ENCODE results near the gene OPHN1. TPM values are rescaled to one million over a fixed set of nuclear protein-coding genes. Genes with fewer than 3 reads are reported as not detected.

Gene OPHN1
- total RNA-seq, 1 donor from 2014 or later: 9.8 TPM

GRCh38 chrX:68413254-68413653 lies 20.0 kb downstream of the OPHN1 start:
- Histone ChIP-seq H3K36me3 (no peaks in the 10 kb centered on the region), H3K4me1 (peaks cover 4% of the 10 kb centered on the region), H3K27me3 (no peaks in the 10 kb centered on the region), H3K27ac (no peak overlapping the region), H3K9me3 (no peaks in the 10 kb centered on the region), H3K4me3 (no peak overlapping the region)
- no peak for TF ChIP-seq CTCF (IDR thresholded peaks at IDR 0.05)
- ATAC-seq: no peak
- DNase-seq: no peak
- intact Hi-C loops (cut with DNase I): no loop called here

- ATAC-seq: no peak
Observed at GRCh38 chrX:68411729-68412128, 21.6 kb downstream of the OPHN1 start.

GRCh38 chrX:68409194-68409593 lies 24.1 kb downstream of the OPHN1 start:
- intact Hi-C loops (cut with DNase I): no loop called here
- H3K4me1 ChIP-seq: no peaks in the 10 kb centered on the region
- ATAC-seq: no peak
- H3K9me3 ChIP-seq: no peaks in the 10 kb centered on the region
- H3K4me3 ChIP-seq: no peak overlapping the region
- H3K27me3 ChIP-seq: no peaks in the 10 kb centered on the region
- H3K27ac ChIP-seq: no peak overlapping the region
- no peaks in the 10 kb centered on the region for H3K36me3 ChIP-seq
- DNase-seq: no peak
- no peak for TF ChIP-seq CTCF (IDR thresholded peaks at IDR 0.05)

More at GRCh38 chrX:68411729-68412128, 21.6 kb downstream of the OPHN1 start:
- no peaks in the 10 kb centered on the region for H3K27me3 ChIP-seq
- intact Hi-C loops (cut with DNase I): no loop called here
- TF ChIP-seq CTCF (IDR thresholded peaks at IDR 0.05): no peak
- H3K36me3 ChIP-seq: no peaks in the 10 kb centered on the region
- H3K4me3 ChIP-seq: no peak overlapping the region
- no peak overlapping the region for H3K27ac ChIP-seq
- no peaks in the 10 kb centered on the region for H3K9me3 ChIP-seq
- no peak for DNase-seq
- H3K4me1 ChIP-seq: peaks cover 4% of the 10 kb centered on the region

- TF ChIP-seq CTCF (IDR thresholded peaks at IDR 0.05): no peak
- ATAC-seq (no peak), DNase-seq (no peak)
- H3K27ac ChIP-seq: no peak overlapping the region
- intact Hi-C loops (cut with DNase I): no loop called here
- H3K36me3 ChIP-seq: no peaks in the 10 kb centered on the region
- no peaks in the 10 kb centered on the region for H3K4me1 ChIP-seq
- no peaks in the 10 kb centered on the region for H3K9me3 ChIP-seq
- H3K4me3 ChIP-seq: no peak overlapping the region
- H3K27me3 ChIP-seq: no peaks in the 10 kb centered on the region
Observed at GRCh38 chrX:68403522-68403921, 29.8 kb downstream of the OPHN1 start.

GRCh38 chrX:68403038-68403437 lies 30.3 kb downstream of the OPHN1 start:
- no peak overlapping the region for H3K27ac ChIP-seq
- no peak for TF ChIP-seq CTCF (IDR thresholded peaks at IDR 0.05)
- no peaks in the 10 kb centered on the region for H3K36me3 ChIP-seq
- intact Hi-C loops (cut with DNase I): no loop called here
- H3K4me3 ChIP-seq: no peak overlapping the region
- no peak for DNase-seq
- H3K4me1 ChIP-seq: no peaks in the 10 kb centered on the region
- H3K9me3 ChIP-seq: no peaks in the 10 kb centered on the region
- H3K27me3 ChIP-seq: no peaks in the 10 kb centered on the region
- no peak for ATAC-seq

GRCh38 chrX:68402094-68402493 lies 31.2 kb downstream of the OPHN1 start:
- intact Hi-C loops (cut with DNase I): no loop called here
- no peak overlapping the region for H3K27ac ChIP-seq

More at GRCh38 chrX:68402094-68402493, 31.2 kb downstream of the OPHN1 start:
- Histone ChIP-seq H3K27me3 (no peaks in the 10 kb centered on the region), H3K4me3 (no peak overlapping the region), H3K4me1 (no peaks in the 10 kb centered on the region), H3K9me3 (no peaks in the 10 kb centered on the region), H3K36me3 (no peaks in the 10 kb centered on the region)
- no peak for TF ChIP-seq CTCF (IDR thresholded peaks at IDR 0.05)
- no peak for ATAC-seq
- no peak for DNase-seq
